Measurements from ENCODE around the gene KRTAP1-4. TPM values are rescaled to one million over a fixed set of nuclear protein-coding genes. Genes with fewer than 3 reads are reported as not detected.
"Not testable (repeated sequence)": the region's sequence is repeated elsewhere in the genome, so short reads cannot be mapped to it uniquely, and the experiment has no call there.

KRTAP1-4 gene
- total RNA-seq, 1 donor from 2014 or later: not detected

GRCh38 chr17:41060052-41060604 lies 30.1 kb upstream of the KRTAP1-4 start, which contains the start of gene KRTAP2-3:
KRTAP2-3 (minus strand) TSS chr17:41060114; CDS start chr17:41060050, 64 bp downstream.
- DNase-seq (ENCODE audit: low read depth) (peak; percentile 92), FAIRE-seq (peak; percentile 91)
- TF ChIP-seq CTCF (IDR thresholded peaks at IDR 0.05; ENCODE audit: insufficient read depth, low read length, severe bottlenecking): no peak
- Histone ChIP-seq H3K36me3 (ENCODE audit: control insufficient read depth, insufficient read depth, low read length) (no peaks in the 10 kb centered on the region), H3K27me3 (ENCODE audit: control insufficient read depth, insufficient read depth, low read length) (no peaks in the 10 kb centered on the region), H3K4me3 (ENCODE audit: low read depth, low read length) (no peak within 1 kb of the TSS)

GRCh38 chr17:41059276-41060051 lies 29.5 kb upstream of the KRTAP1-4 start:
- FAIRE-seq; H3K4me3 ChIP-seq (ENCODE audit: low read depth, low read length); H3K27me3 ChIP-seq (ENCODE audit: control insufficient read depth, insufficient read depth, low read length); H3K36me3 ChIP-seq (ENCODE audit: control insufficient read depth, insufficient read depth, low read length): not testable (repeated sequence)
- DNase-seq (ENCODE audit: low read depth): peak; percentile 61

GRCh38 chr17:41058741-41059140 lies 28.7 kb upstream of the KRTAP1-4 start:
- DNase-seq (ENCODE audit: low read depth) (no peak), FAIRE-seq (no peak)
- no peaks in the 10 kb centered on the region for H3K27me3 ChIP-seq (ENCODE audit: control insufficient read depth, insufficient read depth, low read length)
- TF ChIP-seq CTCF (IDR thresholded peaks at IDR 0.05; ENCODE audit: insufficient read depth, low read length, severe bottlenecking): no peak
- H3K36me3 ChIP-seq (ENCODE audit: control insufficient read depth, insufficient read depth, low read length): no peaks in the 10 kb centered on the region
- H3K4me3 ChIP-seq (ENCODE audit: low read depth, low read length): no peak overlapping the region

- H3K27me3 ChIP-seq (ENCODE audit: control insufficient read depth, insufficient read depth, low read length): no peaks in the 10 kb centered on the region
- H3K36me3 ChIP-seq (ENCODE audit: control insufficient read depth, insufficient read depth, low read length): no peaks in the 10 kb centered on the region
- no peak for DNase-seq (ENCODE audit: low read depth)
- H3K4me3 ChIP-seq (ENCODE audit: low read depth, low read length): no peak overlapping the region
- FAIRE-seq: no peak
- TF ChIP-seq CTCF (IDR thresholded peaks at IDR 0.05; ENCODE audit: insufficient read depth, low read length, severe bottlenecking): no peak
Measured at GRCh38 chr17:41057547-41057946, 27.6 kb upstream of the KRTAP1-4 start.

- not testable (repeated sequence) for FAIRE-seq; H3K36me3 ChIP-seq (ENCODE audit: control insufficient read depth, insufficient read depth, low read length); H3K27me3 ChIP-seq (ENCODE audit: control insufficient read depth, insufficient read depth, low read length); DNase-seq (ENCODE audit: low read depth); H3K4me3 ChIP-seq (ENCODE audit: low read depth, low read length)
Measured at GRCh38 chr17:41055130-41055529, 25.1 kb upstream of the KRTAP1-4 start, which contains the start of gene KRTAP2-2. KRTAP2-2 (minus strand) TSS chr17:41055230; CDS start chr17:41055211, 19 bp downstream.

GRCh38 chr17:41054556-41054955 lies 24.6 kb upstream of the KRTAP1-4 start:
- DNase-seq (ENCODE audit: low read depth); H3K27me3 ChIP-seq (ENCODE audit: control insufficient read depth, insufficient read depth, low read length); H3K36me3 ChIP-seq (ENCODE audit: control insufficient read depth, insufficient read depth, low read length); H3K4me3 ChIP-seq (ENCODE audit: low read depth, low read length): not testable (repeated sequence)
- FAIRE-seq: peak; percentile 23

- DNase-seq (ENCODE audit: low read depth) (no peak), FAIRE-seq (no peak)
- Histone ChIP-seq H3K4me3 (ENCODE audit: low read depth, low read length) (no peak overlapping the region), H3K27me3 (ENCODE audit: control insufficient read depth, insufficient read depth, low read length) (no peaks in the 10 kb centered on the region), H3K36me3 (ENCODE audit: control insufficient read depth, insufficient read depth, low read length) (no peaks in the 10 kb centered on the region)
- TF ChIP-seq CTCF (IDR thresholded peaks at IDR 0.05; ENCODE audit: insufficient read depth, low read length, severe bottlenecking): no peak
Measured at GRCh38 chr17:41054025-41054424, 24.0 kb upstream of the KRTAP1-4 start.
